Measurements from ENCODE around the gene LAMTOR2.
"Not testable (repeated sequence)": the region's sequence is repeated elsewhere in the genome, so short reads cannot be mapped to it uniquely, and the experiment has no call there.

Gene LAMTOR2

DNA sequence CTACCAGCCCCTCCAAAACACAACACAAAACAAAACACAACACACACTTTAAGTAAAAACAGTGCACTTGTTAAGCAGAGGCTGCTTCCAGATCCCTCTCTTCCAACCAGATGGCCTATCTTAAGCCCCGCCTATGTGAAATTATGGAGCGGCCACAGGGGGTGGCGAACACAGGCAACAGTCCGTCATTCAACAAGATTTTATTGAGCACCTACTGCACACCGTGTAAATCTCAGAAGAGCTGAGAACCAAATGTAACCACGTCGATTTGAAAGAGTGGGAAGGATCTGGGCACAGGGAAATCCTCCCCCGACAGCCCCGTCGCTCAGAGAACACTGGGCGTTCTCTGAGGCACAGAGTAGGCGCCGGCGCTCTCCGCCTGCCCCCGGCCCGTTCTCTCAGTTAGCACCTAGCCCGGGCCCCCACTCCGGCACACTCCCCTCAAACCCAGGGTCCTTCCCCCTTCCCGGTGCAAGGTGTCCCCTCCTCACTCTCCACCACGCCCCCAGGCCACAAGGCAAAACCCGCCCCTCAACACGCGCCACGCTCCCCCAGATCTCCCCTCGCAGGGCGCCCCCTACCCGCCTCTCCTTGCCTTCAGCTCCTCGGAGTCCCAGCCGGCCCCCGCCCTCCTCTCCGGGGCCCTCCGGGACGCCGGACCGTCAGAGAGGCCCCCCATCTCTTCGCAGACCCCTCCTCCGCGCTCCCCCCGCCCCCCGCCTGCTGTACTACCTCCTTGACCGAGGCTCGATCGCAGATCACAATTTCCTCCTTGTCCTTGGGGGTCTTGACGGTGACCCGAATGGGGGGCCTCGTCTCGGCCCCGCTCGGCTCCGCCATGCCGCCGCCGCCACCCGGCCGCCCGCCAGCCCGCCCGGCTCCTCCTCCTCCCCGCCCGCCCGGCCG lies 1.5 kb upstream of the LAMTOR2 start:
- DNase-seq, result peak; percentile 62 to 74

DNA sequence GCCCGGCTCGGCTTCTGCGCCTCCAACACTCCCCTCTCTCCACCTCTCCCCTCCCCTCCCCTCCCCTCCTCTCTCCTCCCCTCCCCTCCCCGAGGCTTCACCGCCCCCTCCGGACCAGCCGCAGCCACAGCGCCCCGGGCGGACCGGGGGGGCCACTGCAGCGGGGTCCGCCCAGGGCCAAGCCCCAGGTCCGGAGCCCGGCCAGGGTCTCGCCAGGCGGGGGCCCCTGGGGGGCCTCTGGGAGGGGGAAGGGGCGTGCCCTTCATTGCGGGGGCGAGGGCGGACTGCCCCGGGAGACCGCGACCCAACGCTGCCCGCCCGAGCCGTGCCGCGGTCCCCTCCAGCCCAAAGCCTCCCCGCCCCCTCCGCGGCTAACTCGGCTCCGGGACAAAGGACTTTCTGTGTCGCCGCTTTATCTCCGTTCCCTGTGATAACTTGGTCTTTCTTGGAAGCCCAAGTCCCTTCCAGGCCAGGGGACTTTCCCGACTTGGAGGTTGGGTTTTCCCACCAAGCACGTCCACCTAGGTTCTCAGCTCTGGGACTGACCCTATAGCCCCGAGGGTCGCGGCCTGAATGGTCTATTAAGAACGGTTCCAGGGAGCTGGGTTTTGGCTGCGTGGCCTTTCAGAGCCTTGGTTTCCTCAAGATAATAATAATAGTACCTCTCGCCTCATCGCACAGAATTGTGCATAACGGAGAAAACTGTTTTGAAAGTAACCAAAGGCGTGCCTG lies 648 bp upstream of the LAMTOR2 start, which contains the start of gene UBQLN4:
Gene UBQLN4, minus strand, starts transcription at position 31 of the 732 bp plus-strand sequence. CDS start 97 bp downstream, outside the sequence.
- DNase-seq, result peak; percentile 88 to 91

DNA sequence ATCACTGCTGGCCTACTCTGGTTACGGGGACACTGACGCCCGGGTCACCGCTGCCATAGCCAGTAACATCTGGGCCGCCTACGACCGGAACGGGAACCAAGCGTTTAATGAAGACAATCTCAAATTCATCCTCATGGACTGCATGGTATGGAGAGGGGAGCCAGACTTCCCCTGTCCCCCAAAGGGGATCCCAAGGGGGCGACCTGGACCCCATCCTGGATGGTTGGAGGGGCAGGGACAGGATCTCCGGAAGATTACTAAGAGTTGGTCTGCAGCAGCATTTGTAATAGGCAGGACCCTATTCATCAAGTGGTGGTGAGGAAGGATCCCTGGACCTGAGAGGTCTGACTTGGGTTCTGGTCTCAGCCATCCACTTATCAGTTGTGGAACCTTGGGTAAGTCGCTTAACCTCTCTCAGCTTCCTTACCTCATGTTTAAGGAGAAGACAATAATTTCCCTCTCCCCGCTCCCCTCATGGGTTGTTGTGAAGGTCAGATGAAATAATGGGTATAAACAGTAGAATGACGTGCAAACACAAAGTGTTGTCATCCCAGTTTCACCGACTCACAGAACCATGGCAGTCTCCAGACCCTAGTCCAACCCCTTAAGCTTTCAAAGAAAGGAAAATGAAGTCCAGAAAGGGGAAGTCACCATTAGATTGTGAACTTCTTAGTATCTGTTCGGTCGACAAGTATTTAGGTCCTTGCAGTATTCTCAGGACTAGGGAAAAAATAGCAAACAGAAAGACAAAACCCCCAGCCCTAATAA lies 883 bp downstream of the LAMTOR2 start:
- no peak for DNase-seq

DNA sequence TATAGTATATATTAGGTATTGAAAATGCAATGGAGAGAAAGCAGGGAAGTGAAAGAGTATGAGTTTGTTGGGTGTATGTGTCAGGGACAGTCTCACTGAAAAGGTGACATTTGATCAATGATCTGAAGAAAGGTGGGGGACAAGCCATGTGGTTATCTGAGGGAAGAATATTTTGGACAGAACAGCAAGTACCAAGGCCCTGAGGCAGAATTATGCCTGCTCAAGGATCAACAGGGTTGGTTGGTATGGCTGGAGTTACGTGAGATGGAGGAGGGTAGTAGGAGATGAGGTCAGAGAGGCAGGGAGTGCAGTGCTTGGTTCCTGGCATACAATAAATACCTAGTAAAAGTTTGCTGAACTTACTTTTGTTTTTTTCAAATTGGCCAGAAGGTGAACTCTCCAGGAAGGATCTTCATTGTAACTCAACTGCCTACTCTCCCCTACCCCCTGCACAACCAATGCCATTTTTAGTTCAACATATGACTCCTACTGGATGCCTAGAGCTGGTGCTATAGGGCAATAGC lies 1.8 kb downstream of the LAMTOR2 start:
- DNase-seq, result no peak

DNA sequence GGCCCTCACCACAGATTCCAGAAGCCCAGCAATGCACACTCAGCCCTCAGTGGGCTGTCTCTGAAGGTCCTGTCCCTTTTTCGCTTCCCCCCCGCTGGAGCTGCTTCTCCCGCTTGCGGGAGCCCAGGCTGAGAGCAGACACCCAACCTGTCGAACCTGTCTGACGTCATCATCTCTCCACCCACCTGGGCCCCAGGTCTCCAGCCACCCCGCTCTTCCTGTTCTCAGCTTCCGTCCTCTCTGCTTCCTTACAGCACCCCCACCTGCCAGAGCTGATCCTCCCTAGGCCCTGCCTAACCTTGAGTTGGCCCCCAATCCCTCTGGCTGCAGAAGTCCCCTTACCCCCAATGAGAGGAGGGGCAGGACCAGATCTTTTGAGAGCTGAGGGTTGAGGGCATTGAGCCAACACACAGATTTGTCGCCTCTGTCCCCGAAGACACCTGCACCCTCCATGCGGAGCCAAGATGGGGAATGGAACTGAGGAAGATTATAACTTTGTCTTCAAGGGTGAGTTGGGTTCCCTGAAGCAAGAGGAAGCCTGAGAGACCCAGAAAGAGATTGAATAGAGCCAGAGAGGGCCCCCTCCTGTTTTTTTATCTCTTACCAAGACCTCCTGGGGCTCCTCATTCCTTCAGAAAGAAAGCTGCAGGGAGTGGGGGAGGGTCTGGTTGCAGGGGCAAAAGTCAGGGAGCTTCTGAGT lies 6.5 kb downstream of the LAMTOR2 start, which contains the start of gene RAB25:
Gene RAB25, plus strand, starts transcription at position 224 of the 700 bp plus-strand sequence. Its CDS starts 241 bp downstream, at position 465.
- no peak for DNase-seq

DNA sequence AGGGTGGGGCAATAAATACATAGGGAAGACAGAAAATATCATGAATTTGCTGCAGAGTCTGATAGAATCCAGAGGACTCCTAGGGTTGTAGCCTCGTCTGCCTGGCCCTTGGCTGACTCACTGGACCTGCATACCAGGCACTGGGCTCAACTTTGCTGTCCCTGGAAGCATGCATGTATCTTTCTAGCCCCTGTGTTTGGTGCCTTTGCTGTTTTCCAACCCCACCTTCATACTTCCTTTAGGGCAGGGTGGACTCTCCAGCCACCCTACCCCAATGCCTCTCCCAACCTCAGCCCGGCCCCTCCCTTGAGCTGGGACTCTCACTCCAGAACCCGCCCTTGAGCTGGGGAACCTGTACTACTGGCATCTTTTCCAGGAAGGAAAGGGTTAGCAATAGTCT lies 7.6 kb downstream of the LAMTOR2 start:
- no peak for DNase-seq

DNA sequence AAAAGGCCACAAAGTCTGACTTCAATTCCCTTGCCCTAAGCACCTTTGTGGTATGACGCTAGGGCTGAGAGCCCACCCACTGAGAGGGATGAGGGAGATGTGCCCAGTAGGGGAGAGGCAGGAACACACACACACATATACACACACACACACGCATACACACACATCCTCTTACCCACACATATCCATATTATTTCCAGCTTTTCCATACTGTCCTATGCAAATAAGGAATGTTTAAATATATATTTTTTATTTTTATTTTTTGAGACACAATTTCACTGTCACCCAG lies 9.4 kb downstream of the LAMTOR2 start:
- no peak for DNase-seq

DNA sequence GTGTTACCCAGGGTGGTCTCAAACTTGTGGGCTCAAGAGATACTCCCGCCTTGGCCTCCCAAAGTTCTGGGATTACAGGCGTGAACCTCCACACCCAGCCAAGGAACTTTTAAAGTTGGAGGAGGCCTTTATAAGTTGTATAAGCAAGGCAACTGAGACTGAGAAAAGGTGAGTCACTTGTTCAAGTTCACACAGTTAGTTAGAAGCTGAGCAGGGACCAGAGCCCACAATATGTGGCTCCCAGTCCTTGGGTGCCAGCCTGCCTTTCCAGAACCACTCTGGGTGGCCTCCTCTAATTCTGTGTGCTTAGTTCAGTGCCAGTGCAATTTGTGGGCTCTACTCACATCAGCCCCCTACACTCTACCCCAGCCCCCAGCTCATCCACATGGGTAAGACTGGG lies 10.0 kb downstream of the LAMTOR2 start:
- DNase-seq, result no peak

DNA sequence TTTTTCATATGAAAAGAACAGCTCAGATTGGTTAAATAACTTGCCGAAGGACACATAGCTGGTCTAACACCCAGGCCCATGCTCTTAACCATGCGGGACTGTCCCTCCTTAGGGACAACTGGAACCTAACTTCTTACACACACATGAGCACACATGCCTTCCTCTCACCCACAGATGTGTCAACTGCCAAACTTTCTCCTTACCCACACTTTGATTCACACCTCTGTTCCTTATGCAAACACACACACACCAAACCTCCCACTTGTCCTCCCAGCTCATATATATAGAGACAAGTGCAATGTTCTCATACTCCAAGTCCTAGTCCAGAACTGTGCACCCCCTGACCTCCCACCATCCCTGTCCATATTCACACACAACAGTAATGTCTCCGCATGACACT lies 10.6 kb downstream of the LAMTOR2 start:
- DNase-seq, result no peak

DNA sequence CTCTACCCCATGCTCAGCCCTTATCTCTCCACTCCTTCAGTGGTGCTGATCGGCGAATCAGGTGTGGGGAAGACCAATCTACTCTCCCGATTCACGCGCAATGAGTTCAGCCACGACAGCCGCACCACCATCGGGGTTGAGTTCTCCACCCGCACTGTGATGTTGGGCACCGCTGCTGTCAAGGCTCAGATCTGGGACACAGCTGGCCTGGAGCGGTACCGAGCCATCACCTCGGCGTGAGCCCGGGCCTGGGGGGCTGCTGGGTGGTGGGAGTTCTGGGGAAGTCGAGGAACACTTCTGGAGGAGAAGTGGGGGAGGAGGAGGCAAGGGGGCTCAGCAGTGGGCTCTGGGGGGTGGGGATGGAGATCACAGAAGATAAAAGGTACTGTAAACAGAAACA lies 11.3 kb downstream of the LAMTOR2 start:
- no peak for DNase-seq

DNA sequence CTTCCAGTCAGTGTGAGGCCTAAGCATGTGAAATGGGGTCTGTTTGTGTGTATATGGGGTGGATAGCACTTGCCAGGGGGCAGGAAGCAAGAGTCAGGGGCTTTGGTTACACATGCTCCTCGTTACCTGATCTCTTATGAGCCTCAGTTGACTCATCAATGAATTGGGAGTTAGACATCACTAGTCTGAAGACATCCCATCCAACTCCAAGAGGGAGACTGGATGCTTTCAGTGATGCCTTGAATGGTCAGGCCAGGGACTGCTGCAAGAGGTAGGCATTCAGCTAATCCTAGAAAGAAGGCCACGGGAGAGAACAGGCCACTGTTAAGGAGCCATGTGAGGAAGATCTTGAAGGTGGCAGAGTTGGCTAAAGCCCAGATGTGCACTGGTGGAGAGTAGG lies 12.7 kb downstream of the LAMTOR2 start:
- DNase-seq, result no peak

DNA sequence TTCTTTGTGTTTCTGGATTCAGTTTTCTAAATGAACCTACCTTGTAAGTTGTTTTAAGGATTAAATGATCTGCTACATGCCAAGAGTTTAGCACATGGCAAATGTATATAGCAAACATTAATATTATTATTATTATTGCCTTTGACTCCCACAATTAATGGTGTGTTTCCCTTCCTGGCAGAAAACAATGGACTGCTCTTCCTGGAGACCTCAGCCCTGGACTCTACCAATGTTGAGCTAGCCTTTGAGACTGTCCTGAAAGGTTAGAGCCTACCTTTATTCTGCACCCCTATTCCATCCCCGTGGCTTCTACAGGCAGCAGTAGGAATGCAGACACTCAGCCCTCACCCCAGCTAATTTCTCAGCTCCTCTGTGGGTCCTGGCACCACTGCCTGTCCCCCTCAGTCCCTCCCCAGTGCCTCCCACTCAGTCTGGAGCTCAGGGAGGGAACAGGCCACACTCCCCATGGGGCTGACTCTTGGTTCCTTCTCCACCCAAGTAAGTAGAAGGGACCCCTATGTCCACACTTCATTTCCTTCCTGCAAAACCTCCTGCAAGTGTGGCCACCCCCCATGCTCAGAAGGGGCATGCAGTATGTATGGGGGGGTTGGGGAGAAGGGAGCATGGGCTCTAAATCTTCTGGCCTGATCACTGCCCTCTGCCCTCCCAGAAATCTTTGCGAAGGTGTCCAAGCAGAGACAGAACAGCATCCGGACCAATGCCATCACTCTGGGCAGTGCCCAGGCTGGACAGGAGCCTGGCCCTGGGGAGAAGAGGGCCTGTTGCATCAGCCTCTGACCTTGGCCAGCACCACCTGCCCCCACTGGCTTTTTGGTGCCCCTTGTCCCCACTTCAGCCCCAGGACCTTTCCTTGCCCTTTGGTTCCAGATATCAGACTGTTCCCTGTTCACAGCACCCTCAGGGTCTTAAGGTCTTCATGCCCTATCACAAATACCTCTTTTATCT lies 15.2 kb downstream of the LAMTOR2 start:
- no peak for DNase-seq

DNA sequence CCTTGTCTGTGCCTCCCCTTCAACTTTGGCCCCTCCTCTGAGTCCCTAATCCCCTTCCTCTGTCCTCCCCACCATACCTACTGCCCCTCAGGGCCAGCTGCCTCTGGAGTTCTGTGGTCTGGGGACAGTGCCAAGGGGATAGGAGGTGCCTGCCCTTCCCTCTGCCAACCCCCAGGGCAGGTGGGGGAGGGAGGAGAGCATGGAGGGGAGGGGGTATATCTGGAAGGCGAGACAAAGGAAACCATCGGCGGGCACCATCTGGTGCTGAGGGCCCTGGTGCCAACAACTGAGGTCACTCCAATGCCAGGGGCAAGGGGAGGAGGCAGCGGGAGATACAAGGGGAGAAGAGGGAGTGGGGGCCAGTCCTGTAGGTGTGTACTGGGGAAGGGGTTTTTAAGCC lies 16.0 kb downstream of the LAMTOR2 start:
- no peak for DNase-seq

DNA sequence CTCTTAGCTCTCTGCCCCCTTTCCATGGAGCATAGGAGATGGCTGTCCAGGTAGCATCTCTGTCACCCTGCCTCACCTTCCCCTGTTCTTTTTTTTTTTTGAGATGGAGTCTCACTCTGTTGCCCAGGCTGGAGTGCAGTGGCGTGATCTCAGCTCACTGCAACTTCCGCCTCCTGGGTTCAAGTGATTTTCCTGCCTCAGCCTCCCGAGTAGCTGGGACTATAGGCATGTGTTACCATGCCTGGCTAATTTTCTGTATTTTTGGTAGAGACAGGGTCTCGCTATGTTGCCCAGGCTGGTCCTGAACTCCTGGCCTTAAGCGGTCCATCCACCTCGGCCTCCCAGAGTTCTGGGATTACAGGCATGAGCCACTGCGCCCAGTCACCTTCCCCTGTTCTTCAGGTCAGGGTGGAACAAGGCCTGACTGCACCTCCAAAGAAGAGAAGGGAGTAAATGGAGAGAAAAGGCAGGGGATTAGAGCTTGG lies 16.8 kb downstream of the LAMTOR2 start:
- DNase-seq, result not testable (repeated sequence)

DNA sequence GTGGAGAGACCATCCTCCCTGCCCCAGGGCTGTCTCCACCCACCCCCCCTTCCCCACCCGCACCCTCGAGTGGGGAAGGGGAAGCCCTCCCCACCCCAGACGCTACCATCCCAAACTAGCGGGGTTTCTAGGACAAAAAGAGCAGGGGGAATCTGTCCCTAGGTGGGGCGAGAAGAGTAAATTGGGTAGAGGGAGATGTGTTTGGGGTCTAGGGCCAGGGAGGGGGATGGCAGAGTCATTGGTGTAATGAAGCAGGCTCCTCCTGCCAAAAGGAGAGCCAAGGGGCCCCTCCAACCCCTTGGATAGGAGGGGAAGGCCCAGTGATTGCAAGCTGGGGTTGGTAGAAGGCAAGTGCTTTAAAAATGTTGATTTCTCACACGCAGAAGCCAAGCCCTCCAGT lies 17.7 kb downstream of the LAMTOR2 start:
- no peak for DNase-seq

DNA sequence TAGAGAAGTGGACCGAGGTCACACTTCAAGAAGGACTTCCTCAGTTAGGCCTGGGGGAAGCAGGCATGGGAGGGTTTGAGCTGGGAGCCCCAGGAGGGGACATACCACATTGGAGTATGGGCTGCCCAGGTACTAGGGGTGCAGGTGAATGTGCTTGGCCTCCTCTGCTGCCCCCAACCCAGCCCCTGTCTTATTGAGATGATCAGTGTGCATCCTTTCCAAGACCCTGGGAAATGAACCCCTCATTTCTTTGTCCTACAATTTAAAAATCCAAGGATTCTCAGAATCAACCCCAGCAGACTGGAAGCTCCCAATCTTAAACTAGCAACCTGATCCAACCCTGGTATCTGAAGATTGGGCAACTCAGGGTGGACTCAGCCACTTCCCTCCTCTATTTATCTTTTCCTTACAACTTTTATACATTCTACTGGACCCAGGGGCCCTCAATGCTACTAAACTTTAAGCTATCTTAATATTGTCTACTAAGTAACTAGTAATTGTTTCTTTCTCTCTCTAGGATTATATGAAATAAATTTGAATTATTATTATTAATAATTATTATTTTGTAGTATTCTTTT lies 18.6 kb downstream of the LAMTOR2 start:
- DNase-seq, result no peak

DNA sequence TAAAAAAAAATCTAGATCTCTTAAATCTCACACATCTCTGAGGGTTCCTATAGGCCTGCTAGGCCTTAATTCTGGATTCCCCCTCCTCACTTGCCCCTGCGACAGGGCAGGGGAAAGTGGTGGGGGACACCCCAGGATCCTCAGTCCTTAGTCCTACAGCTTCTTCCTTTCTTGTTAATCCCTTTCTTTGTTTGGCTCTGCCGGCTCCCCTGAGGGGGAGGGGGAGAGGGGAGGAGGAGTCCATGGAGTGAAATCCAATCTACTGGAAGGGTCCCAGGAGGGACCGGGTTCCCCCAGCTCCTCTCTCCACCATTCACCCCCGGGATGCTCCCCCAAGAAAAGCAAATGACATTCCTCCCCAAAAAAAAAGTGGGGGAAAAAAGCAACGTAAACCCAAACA lies 19.2 kb downstream of the LAMTOR2 start:
- no peak for DNase-seq

DNA sequence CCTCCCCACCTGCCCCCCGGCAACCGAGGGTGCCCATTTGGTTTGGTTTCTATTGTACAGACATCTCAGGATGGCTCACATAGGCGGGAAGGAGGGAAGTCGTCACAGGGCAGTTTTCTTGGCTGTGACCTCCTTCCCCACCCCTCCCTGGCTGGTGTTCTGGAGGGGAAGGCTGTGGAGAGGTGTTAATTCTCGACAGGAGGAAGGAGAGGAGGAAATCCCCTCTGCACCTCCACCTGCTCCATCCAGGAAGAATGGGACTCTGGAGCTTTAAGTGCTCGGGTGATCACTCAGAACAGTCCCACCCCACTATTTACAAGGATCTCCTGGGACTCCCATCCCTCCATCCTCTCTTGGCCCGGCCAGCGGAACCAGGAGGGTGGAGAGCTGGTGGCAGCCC lies 20.1 kb downstream of the LAMTOR2 start:
- DNase-seq, result no peak

DNA sequence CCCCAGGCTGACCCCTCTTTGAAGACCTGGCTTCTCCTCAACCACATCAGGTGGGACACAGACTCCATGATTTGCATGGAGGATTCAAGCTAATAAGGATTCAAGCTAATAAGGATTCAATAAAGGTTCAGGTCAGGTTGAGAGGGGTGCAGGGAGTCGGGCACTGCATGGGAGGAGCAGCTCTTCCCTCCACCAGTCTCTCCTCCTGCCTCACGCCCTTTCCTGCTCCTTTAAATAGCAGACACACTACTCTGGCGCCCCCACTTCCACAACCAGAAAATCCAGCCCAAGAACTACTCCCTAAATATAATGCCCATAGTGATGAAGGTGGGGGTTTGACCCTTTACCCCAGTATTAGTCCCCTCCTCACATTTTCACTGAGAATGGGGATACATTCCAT lies 20.6 kb downstream of the LAMTOR2 start:
- no peak for DNase-seq

DNA sequence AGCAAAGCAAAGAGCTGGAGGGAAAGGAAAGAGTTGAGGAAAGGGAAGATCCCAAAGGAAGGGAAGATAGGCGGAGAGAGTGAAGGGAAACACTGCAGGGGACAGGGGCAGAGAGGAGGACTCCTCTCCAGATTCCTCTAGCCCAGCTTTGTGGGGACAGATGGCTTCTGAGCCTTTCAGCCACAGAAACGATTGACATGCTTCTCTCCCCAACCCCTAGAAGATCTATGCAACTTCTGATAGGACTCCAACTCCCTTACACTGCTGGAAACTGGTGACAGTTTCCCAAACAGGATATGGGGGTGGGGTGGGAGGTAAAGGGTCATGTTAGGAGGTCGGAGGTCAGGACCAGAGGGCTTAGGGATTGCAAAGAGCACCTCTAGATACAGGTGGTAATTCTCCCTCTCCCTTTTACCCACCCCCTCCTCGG lies 21.2 kb downstream of the LAMTOR2 start:
- no peak for DNase-seq
